Forelimb muscle (tissue), 1 donor: Measurements from ENCODE around the gene ERMP1. TPM values are rescaled to one million over a fixed set of nuclear protein-coding genes. Genes with fewer than 3 reads are reported as not detected.

Experiments
- DNase-seq: peaks from one replicate; pipeline ENCODE4 v3.0.0-alpha.2; 2013; ENCODE audit warnings: low read depth
- polyA plus RNA-seq: library from polyadenylated mRNA; unstranded; fragments of 120-200 nt; gene quantifications from one replicate; pipeline ENCODE4 v1.2.1, GENCODE V29; 2013; ENCODE audit not compliant: insufficient read length

ERMP1 gene
- polyA plus RNA-seq, 1 donor = 7.1 TPM

DNA sequence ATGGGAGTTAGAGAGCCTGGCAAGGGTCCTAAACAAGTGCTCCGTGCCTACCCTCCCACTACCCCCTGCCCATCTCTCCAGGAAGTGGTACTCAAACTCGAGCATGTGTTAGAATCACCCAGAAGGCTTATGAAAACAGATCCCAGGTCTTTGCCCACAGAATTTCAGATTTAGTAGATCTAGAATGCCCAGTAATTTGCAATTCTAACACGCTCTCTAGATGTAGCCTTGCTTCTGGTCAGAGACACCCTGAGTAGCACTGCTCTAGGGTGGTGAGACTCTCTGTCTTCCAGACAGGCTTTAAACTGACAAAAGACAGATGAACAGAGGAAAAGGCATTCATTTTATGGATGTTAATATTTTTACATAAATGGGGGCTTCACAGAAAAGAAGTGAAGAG lies 20.7 kb upstream of the ERMP1 start:
- DNase-seq = no peak

DNA sequence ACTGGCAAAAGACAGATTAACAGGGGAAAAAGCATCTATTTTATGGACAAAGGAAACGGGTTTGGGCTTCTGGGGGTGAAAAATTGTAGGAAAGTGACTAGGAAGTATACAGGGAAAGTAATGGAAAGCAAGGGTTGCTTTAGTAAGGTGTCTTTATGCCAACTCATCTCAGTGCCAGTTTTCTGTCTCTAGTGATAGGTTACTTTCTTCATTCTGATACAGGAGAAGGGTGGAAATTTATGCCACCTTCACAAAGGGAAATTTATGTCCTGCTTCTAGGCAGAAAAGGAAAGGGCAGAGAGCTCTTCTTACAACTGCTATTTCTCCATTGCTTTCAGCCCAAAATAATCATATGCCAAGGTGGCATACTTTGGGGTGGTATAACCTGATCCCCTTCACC lies 20.1 kb upstream of the ERMP1 start:
- no peak for DNase-seq

DNA sequence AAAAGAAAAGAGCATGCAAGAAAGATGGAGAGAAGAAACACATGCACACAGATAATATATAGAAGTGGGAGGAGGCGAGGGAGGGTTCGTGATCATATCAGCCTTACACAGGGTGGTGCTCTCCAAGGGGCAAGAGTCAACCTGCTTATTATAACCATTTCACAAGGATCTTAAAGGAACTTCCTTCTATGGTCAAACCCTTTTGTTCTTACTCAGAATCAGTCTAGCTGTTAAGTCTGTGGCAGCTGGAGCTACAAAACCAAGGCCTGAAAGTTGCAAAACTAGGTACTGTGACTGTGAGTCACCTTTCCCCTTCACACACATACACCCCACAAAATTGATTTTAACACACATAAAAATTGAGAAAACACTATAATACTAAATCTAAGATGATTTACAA lies 18.5 kb upstream of the ERMP1 start:
- no peak for DNase-seq

DNA sequence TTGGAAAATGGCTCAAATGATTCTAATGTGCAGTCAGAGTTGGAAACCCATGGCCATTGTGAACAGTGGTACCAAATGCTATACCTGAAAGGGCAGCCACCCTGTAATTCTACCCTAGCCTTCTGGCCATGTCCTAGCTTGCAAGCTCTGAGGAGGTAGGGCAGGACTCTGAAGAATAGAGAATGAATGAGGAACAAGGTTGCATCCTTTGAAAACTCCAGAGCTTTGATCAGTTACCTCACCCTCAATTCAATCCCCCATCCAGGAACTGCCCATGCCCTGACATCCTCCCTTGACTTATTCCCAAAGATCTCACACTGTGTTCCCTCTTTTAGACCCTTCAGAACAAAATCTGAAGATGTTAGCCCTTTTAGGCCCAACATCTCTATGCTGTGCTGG lies 17.8 kb upstream of the ERMP1 start:
- no peak for DNase-seq

DNA sequence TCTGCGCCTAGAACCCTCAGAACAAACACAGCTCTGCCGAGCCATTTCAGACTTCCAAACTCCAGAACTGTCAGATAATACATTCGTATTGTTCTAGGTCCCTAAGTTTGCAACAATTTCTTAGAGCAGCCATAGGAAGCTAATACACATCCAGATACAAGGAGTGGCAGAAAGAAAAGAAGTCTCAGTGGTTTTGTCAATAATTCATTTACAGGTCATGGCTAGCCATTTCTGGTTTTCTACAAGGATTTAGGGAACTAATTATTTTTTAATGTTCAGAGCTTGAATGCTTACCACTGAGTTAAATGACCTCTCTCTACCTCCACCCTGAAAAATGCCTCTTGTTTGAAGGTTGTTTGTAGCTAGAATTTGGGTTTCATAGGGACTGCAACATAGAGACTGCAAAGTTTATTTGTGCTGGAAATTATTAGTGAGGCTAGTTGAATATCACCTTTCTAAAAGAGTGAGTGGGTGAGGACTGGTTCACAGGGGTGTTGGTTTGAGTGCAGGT lies 15.5 kb upstream of the ERMP1 start:
- no peak for DNase-seq

DNA sequence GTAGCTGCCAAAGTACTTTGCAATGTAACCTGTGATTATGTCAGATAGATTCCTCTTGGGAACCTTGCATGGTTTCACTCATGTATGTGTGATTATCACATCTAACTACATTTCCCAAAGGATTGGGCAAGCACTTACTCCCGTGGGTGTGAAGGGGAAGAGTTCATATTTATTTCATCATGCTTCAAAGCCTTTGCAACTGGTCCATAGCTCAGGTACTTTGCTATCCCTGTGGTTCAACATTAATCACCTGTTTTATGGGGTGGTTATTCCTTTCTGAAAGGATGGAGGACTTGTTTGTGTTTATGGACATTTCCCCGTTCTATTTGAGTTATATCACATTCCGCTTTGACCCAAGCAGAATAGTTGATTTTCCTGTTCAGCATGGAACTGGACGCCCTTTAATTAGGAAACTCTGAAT lies 13.6 kb upstream of the ERMP1 start:
- DNase-seq = no peak

DNA sequence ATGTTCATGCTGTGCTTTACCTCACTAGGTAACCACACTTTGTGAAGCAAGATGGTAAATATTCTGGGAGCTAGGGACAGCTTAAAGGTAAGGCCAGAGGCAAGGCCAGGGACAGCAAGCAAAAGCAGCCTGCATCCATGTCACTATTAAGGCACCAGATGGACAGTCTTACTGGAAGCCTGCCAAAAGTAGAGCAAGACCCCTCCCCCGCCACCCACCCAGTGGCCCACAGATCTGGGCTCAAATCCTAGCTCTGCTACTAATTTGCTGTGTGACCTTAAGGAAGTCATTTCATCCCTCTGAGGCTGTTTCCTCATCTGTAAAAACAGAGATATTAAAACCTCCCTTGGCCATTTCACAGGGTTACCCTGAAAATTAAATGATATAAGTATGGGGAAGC lies 13.2 kb upstream of the ERMP1 start:
- DNase-seq = no peak

DNA sequence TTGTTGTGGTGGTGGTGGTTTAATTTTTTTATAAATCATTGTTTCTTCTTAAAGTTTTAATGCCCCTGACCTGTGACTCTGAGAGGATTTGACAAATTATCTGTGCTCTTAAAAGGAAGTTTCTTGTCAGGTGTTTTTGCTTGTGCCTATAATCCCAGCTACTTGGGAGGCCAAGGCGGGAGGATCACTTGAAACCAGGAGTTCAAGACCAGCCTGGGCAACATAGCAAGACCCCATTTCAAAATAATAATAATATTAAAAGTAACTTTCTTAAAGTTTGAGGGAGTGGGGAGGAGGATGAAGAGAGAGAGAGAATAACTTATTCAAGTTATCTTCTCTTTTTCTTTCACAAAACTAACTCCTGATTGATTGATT lies 12.2 kb upstream of the ERMP1 start:
- no peak for DNase-seq

DNA sequence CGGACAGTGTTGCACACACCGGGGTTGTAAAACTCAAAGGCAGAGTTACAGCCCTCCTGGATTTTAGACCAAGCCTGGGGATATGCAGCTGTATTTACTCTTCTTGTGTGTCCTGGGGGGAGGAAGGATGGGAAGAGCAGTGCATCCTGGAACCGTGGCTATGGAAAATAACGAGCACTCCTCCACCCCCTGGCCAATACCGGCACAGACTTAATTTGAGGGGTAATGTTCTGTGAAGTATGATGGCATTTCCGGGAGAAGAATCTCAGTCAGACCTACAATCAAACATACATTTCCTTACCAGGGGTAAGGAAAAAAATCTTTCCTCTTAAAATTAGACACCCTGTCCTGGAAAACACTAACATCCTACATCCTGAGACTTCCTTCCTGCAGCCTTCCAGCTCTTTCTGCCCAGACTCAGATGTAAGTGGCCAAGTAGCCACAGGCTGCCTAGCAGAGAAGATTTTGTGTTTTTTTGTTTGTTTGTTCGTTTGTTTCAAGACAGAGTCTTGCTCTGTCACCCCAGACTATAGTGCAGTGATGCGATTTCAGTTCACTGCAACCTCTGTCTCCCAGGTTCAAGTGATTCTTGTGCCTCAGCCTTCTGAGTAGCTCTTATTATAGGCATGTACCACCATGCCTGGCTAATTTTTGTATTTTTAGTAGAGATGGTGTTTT lies 11.0 kb upstream of the ERMP1 start:
- no peak for DNase-seq

DNA sequence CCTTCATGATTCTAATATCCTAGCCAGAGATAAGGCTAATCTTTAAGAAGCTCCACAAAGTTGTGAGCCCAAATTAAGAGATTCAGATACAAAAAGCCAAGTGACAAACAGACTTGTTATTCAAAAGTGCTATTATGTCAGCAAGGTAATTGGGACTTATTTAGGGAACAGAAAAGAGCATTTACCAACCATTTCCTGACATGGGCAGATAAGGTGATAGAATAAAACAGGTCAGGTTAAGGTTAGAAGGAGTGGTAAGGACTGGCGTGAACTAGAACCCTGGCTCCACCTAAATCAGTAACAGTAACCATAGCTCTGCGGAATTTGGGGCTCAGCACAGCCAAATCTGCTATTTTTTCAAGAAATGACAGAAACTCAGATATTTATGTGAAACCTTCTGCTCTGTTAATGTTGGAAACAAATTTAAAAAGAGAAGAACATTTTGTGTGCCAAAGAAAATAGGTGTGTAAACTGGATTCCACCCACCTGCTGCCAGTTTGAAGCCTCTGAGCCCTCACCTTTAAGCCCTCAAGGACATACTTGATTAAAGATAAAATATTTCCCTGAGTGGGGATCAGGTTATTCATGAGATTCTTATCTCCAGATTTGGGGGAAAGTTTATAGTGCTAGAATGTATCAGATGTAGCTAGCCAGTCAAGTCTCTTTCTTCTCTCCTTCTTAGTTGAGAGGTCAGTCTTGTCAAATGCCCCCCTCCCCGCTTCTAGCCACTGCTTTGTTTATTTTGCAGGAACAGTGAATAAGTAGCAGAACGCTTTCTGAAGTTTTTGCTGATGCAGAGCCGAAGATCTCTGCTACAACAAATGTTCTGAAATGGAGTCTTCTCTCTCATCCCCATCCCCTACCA lies 10.2 kb upstream of the ERMP1 start:
- no peak for DNase-seq

DNA sequence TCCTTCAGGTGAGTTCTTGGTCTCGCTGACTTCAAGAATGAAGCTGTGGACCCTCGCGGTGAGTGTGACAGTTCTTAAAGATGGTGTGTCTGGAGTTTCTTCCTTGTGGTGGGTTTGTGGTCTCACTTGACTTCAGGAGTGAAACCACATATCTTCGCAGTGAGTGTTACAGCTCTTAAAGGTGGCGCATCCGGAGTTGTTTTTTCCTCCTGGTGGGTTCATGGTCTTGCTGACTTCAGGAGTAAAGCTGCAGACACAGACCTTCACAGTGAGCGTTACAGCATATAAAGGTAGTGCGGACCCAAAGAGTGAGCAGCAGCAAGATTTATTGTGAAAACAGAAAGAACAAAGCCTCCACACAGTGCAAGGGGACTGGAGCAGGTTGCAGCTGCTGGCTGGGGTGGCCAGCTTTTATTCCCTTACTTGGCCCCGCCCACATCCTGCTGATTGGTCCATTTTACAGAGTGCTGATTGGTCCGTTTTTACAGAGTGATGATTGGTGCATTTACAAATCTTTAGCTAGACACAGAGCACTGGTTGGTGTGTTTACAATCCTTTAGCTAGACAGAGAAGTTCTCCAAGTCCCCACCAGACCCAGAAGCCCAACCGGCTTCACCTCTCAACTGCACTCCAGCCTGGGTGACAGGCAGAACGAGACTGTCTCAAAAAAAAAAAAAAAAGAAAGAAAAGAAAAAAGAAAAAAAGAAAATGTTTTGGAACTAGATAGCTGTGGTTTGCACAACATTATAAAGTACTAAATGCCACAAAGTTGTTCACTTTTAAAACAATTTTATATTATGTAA lies 9.1 kb upstream of the ERMP1 start:
- no peak for DNase-seq

DNA sequence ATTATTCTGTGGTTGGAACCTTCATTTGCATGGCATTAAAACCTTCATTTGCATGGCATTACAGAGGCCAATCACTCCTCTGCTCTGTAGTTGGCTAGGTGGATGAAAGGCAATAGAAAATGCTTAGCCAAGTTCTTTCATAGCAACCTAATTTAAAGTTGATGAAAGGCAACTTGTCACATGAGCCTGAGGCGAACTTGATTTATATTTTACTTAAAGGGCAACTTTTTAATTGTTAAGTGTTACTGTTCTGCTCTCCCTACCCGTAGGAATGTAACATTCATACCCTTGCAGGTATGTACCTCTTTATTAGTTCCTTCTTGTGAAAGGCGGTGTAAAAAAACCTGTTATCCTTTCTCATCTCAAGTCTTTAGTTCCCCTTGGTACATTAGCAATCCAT lies 7.9 kb upstream of the ERMP1 start:
- DNase-seq = no peak

DNA sequence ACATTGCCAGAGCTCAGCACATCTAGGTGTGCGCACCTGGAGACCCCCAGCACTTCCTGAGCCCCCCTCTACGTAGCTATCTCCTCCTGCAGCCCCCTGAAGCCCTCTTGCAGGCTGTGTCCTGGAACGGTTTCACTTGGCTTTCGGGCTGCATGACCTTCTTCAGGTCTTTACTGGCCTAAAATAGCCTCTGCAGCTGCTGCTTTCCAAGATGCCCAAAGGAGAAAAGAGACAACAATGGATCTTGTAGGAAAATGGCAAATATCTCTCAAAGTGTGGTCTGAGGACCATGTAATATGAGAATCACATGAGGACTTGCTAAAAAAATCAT lies 6.6 kb upstream of the ERMP1 start:
- DNase-seq = no peak

DNA sequence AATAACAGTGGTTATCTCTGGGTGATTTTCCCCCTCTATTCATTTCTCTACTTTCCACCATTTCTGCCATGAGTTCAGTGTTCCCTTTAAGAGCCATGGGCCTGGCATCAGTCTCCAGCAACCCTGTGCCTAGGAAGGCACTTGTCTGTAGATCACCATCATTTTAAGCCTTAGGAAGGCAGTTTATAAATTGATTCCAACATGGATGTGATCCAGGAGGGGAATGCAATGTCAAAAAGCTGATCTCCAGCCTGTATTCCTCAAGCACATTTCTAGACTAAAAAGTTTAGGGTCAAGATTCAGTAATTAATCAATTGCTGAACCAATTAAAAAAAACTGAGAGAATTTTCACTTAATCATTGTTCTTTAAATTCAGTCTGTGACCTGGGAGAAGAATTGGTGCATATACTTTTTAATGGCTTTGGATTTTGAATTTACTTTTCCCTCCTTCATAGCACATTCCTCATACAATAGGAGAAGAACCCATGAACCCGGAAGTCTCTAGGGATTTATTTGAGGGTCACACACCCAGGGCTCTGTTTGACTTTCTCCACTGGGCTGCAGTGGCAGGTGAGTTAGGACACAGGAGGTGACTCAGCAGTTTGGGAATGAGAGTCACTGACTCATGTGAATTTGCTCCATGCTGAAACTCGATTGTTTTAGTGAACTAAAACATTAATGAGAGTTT lies 6.1 kb upstream of the ERMP1 start:
- DNase-seq = no peak

DNA sequence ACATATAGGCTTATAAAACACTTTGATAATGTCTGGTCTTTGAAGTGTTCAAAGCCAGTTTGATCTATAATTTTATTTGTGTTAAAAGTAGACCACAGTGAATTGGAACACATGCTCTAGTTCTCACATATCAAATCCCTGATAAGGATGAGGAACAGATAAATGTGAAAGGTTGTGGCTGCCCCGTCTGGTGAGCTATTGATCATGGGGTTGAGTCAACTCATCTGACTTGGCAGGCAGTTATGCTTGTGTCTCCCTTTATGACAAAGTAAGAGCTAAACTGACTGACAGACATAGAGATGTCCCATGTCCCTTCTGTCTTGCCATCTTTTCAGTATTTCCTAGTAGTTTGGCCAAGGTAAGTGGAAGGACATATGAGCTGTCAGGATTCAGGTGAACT lies 2.9 kb upstream of the ERMP1 start:
- DNase-seq = no peak

DNA sequence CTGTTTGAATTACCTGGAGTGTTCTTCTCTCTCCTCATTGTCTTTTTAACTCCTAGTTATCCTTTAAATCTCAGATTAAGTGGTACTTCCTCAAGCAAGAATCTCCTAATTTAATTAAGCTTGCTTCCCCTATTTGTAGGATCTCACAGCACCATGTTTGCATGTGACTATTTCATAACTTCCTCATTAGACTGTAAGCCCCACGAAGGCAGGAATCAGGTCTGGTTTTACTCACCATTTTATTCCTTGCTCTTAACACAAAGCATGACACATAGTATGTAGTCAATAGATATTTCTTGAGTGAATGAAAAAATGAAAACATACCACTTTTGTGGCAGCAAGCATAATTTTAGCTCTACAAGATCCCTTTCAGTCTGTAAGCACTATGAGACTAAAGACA lies 1.3 kb upstream of the ERMP1 start:
- no peak for DNase-seq

DNA sequence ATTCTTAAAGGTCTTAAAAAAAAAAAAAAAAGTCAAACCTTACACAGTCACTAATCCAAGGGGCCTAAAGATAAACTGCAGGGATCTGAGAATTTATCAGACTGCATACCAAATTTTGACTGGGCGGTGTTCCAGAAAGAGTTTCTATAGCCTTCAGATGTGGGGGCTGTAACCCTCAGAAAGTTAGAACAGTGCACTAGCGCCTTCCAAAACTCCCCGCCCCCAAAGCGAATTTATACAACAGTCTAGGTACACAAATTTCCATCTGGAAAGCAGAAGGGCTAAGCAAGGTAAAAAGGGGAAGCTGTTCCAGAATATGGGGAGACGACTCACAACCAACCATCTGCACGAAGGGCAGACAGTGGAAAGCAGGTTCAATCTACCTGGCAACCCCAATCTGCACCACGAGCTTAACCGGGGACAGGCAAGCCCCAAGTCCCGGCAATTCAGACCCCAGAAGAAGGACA lies 813 bp downstream of the ERMP1 start:
- DNase-seq = no peak

DNA sequence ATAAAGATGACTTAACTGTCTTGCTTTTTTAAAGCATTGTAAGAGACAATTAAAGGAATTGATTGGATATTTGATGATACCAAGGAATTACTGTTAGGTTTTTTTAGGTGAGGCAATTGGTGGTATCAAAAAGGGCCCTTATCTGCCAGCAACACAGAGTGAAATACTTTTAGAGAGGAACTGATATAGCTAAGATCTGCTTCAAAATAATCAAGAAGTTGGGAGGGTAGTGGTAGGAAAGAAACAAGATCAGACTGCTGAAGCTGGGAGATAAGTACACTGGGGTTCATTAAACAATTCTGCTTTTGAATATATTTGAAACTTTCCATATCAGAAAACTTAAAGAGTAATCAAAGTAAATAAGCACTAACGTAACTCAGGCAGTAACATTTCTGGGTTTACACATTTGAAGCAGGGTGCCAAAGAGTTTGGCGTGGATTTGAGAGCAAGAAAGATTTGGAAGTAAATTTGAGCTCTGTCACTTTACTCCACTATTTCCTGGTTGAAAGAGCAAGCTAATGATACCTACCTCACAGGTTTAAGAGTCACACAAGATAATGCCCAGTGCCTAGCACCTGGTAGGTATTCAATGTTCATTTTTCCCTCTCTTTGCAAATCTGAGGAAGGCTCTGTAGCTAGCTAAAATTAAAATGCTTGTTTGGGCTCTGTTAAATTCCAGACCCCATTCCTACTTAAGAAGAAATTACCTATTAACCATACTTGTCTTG lies 6.9 kb downstream of the ERMP1 start:
- DNase-seq = no peak

DNA sequence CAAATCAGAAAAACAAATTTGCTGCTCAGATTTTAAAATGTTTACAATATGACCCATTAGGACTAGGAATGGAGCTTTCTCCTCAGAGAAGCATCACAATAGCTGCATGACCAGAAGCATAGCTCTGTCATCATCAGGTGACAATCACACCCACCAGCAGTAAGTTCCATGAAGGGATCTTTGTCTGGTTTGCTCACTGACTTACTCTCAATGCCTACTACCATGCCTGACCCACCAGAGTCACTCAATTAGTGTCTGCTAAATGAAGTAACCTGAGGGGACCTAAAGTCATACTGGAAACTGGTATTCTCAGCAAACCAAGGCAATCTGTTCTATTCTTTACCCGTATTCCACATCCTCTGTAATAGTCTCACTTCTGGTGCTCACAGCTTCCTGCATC lies 7.7 kb downstream of the ERMP1 start:
- no peak for DNase-seq

DNA sequence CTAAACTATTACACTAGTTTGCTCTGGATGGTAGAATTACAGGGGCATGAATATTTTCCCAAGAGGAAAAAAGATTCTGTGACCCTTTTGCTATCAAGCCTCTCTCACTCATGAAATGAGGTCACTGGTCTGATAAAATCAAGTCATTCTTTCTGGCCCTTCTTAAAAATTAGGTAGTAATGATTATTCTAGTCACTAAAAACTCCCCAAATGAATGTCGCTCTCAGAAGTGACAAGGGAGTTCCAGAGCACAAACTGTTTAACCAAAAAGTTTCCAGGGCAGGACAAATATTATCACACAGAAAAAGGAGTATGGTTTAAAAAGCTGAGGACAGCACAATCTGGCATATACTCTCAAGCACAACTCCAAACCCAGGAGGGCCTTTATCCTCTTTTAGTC lies 12.5 kb downstream of the ERMP1 start:
- no peak for DNase-seq

DNA sequence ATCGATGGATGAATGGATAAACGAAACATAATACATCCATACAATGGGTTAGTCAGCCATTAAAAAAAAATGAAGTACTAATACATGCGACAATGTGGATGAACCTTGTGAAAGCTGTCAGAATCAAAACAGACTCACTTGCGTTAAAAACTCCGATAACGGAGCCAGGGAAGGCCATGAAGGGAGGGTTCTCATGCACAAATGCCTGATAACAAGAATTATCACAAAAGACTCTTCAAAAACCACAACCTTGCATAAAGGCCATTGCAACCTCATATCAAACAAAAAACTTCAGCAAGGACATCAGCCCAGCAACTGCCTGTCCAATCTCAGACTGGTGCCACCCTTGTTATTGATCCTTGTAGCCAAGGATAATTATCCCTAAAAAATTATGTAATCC lies 13.7 kb downstream of the ERMP1 start:
- no peak for DNase-seq
